Measurements from ENCODE around the gene MAGEH1.

The MAGEH1 gene

GRCh38 chrX:55490974-55491373 is 39.0 kb downstream of the MAGEH1 start:
- DNase-seq = no peak

All from activated CD4-positive, CD25-positive, alpha-beta regulatory T cell treated with anti-CD3 and anti-CD28 coated beads, Interleukin-2, amount 50 U/mL, for 72 hours (primary cell).